H1 (cell line): ENCODE results near the gene PDCL3. TPM values are rescaled to one million over a fixed set of nuclear protein-coding genes. Genes with fewer than 3 reads are reported as not detected.

Source experiments
- BCL11A ChIP-seq, 2 experiments: IDR thresholded peaks; one replicate each; pipeline ENCODE4 v1.6.1; 2011; ENCODE audit warnings: low read depth in 2 of 2, low read length in 2 of 2, mild to moderate bottlenecking in 2 of 2
- TCF12 ChIP-seq: IDR thresholded peaks from 2 replicates; pipeline ENCODE4 v1.6.1; 2011; ENCODE audit warnings: low read depth, mild to moderate bottlenecking, low read length
- ZNF274 ChIP-seq: IDR thresholded peaks from 2 replicates; pipeline ENCODE4 v1.7.0; 2012; ENCODE audit warnings: low read length, borderline replicate concordance; ENCODE audit errors: extremely low read depth
- polyA plus RNA-seq, 7 experiments: library from polyadenylated mRNA; depleted of rRNA in 3 of 7; stranded (reverse) in 5 of 7; unstranded in 2 of 7; fragments of >200 nt in 5 of 7; fragments of 200-250 nt in 2 of 7; gene quantifications; 1 replicate in 5 of 7; 2 replicates in 1 of 7; 4 replicates in 1 of 7; pipeline versions ENCODE4 v1.2.1 to v1.2.3, GENCODE V29; 2011 to 2013; ENCODE audit warnings: missing spikeins in 2 of 7, mixed read lengths in 2 of 7
- total RNA-seq: library from RNA; stranded (reverse); fragmentation: NEBNext Ultra II Directional; extraction: Animal tissue kit (Norgen Biotek cat#: 25700); gene quantifications from 2 replicates; pipeline ENCODE4 v1.2.1, GENCODE V29; 2021
- TF ChIP-seq, protein P1 (sequence below): fragments of 300-600 bp; sonication (generic); IDR thresholded peaks from 2 replicates; pipeline ENCODE4 v1.7.1; 2012; ENCODE audit warnings: low read length, moderate library complexity, mild to moderate bottlenecking, inconsistent platforms; ENCODE audit not compliant: insufficient replicate concordance
- TF ChIP-seq, protein P2 (sequence below): IDR thresholded peaks from 2 replicates; pipeline ENCODE4 v1.6.1; 2012; ENCODE audit warnings: inconsistent platforms

Gene PDCL3
- total and polyA plus RNA-seq, 2 of the 8 experiments (the other 6 are each of a cell fraction or from before 2014, with no cell fraction given) = 19.8 to 29.4 TPM

DNA sequence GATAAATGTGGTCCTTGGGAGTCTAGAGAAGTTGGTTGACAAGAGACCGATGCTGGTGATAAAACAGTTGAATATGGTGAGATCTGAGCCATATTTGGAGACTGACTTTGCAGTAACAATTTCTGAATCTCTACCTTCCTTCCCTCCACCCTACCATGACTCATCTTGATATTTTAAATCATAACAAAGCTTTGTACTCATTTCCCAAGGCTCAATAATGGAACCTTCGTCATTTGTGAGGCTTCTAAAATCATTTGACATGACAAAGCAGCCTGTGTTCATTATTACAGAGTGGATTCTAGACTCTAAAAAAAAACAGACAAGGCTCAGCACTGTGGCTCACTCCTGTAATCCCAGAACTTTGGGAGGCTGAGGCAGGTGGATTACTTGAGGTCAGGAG, 38.5 kb upstream of the PDCL3 start (continued):
- TF ChIP-seq, protein P1, sequence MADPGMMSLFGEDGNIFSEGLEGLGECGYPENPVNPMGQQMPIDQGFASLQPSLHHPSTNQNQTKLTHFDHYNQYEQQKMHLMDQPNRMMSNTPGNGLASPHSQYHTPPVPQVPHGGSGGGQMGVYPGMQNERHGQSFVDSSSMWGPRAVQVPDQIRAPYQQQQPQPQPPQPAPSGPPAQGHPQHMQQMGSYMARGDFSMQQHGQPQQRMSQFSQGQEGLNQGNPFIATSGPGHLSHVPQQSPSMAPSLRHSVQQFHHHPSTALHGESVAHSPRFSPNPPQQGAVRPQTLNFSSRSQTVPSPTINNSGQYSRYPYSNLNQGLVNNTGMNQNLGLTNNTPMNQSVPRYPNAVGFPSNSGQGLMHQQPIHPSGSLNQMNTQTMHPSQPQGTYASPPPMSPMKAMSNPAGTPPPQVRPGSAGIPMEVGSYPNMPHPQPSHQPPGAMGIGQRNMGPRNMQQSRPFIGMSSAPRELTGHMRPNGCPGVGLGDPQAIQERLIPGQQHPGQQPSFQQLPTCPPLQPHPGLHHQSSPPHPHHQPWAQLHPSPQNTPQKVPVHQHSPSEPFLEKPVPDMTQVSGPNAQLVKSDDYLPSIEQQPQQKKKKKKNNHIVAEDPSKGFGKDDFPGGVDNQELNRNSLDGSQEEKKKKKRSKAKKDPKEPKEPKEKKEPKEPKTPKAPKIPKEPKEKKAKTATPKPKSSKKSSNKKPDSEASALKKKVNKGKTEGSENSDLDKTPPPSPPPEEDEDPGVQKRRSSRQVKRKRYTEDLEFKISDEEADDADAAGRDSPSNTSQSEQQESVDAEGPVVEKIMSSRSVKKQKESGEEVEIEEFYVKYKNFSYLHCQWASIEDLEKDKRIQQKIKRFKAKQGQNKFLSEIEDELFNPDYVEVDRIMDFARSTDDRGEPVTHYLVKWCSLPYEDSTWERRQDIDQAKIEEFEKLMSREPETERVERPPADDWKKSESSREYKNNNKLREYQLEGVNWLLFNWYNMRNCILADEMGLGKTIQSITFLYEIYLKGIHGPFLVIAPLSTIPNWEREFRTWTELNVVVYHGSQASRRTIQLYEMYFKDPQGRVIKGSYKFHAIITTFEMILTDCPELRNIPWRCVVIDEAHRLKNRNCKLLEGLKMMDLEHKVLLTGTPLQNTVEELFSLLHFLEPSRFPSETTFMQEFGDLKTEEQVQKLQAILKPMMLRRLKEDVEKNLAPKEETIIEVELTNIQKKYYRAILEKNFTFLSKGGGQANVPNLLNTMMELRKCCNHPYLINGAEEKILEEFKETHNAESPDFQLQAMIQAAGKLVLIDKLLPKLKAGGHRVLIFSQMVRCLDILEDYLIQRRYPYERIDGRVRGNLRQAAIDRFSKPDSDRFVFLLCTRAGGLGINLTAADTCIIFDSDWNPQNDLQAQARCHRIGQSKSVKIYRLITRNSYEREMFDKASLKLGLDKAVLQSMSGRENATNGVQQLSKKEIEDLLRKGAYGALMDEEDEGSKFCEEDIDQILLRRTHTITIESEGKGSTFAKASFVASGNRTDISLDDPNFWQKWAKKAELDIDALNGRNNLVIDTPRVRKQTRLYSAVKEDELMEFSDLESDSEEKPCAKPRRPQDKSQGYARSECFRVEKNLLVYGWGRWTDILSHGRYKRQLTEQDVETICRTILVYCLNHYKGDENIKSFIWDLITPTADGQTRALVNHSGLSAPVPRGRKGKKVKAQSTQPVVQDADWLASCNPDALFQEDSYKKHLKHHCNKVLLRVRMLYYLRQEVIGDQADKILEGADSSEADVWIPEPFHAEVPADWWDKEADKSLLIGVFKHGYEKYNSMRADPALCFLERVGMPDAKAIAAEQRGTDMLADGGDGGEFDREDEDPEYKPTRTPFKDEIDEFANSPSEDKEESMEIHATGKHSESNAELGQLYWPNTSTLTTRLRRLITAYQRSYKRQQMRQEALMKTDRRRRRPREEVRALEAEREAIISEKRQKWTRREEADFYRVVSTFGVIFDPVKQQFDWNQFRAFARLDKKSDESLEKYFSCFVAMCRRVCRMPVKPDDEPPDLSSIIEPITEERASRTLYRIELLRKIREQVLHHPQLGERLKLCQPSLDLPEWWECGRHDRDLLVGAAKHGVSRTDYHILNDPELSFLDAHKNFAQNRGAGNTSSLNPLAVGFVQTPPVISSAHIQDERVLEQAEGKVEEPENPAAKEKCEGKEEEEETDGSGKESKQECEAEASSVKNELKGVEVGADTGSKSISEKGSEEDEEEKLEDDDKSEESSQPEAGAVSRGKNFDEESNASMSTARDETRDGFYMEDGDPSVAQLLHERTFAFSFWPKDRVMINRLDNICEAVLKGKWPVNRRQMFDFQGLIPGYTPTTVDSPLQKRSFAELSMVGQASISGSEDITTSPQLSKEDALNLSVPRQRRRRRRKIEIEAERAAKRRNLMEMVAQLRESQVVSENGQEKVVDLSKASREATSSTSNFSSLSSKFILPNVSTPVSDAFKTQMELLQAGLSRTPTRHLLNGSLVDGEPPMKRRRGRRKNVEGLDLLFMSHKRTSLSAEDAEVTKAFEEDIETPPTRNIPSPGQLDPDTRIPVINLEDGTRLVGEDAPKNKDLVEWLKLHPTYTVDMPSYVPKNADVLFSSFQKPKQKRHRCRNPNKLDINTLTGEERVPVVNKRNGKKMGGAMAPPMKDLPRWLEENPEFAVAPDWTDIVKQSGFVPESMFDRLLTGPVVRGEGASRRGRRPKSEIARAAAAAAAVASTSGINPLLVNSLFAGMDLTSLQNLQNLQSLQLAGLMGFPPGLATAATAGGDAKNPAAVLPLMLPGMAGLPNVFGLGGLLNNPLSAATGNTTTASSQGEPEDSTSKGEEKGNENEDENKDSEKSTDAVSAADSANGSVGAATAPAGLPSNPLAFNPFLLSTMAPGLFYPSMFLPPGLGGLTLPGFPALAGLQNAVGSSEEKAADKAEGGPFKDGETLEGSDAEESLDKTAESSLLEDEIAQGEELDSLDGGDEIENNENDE = no peak
- TF ChIP-seq ZNF274 = no peak
- TF ChIP-seq, protein P2, sequence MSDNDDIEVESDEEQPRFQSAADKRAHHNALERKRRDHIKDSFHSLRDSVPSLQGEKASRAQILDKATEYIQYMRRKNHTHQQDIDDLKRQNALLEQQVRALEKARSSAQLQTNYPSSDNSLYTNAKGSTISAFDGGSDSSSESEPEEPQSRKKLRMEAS = no peak
- TF ChIP-seq BCL11A (IDR thresholded peaks at IDR 0.05; ENCODE audit: low read depth in 2 of 2, low read length in 2 of 2) = no peak
- TF ChIP-seq TCF12 = no peak
